ENCODE data around the gene SRPK2.
A peak's percentile ranks its signal among the peaks of the same experiment; 100 is the strongest.

SRPK2 gene

GRCh38 chr7:105139381-105139780 lies 249.3 kb downstream of the SRPK2 start:
- FAIRE-seq, result no peak
- no peak for DNase-seq (ENCODE audit: low spot score)

DNA sequence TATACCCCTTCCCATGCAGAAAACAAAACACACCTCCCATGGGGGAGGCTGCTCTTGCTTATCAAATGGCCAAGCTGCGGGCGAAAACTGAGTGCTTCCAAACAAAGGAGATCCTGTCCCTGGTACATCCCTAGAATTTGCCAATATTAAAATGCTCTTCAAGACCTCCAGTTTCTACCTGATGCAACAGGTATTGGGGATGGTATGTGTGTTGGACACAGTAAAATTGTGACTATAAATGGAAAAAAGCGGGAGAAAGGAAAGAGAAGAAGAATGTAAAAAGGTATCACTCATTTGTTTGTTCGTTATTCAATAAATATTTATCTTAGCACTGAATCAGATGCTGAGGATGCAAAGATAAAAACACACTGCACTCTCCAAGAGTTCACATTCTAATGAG lies 250.8 kb downstream of the SRPK2 start:
- DNase-seq (ENCODE audit: low spot score) (no peak), FAIRE-seq (no peak)

DNA sequence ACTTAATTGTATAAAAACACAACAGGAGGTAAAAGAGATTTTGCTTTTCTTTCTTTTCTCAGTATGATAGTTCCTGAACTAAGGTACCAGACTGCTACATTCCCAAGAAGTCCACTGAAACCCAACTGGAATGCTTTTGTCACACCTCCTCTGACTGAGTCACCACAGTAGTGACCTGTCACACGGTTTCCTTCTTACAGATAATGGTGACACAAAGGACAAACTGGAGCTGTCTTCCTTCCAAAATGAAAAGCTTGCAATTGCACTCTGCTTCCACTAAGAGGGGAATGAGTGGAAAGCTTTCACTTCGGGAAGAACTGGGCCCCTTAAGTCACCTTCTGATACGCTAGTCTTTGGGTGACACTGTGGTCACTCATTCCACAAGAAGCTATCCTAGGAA lies 252.5 kb downstream of the SRPK2 start:
- no peak for FAIRE-seq
- DNase-seq (ENCODE audit: low spot score), result peak; percentile 50

DNA sequence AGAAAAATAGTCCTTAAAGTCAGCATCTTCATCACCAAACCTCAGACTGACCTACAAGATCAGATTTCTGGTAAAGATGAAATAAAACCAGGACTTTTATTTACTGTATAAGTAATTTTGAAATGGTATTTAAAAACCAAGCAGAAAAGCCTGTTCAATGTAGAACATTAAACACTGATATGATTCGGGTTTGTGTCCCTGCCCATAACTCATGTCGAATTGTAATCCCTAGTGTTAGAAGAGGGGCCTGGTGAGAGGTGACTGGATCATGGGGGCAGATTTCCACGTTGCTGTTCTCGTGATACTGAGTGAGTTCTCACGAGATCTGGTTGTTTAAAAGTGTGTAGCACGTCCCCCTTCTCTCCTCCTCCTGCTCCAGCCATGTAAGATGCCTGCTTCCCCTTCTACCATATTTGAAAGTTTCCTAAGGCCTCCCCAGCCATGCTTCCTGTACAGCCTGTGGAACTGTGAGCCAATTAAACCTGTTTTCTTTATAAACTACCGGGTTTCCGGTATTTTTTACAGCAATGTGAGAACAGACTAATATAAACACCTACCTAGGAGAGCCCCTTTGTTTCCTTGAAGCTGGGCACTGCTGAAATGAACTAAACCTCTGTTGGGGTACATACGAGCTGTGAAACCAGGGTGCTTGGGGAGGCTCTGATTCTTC lies 254.6 kb downstream of the SRPK2 start:
- no peak for DNase-seq (ENCODE audit: low spot score)
- no peak for FAIRE-seq

DNA sequence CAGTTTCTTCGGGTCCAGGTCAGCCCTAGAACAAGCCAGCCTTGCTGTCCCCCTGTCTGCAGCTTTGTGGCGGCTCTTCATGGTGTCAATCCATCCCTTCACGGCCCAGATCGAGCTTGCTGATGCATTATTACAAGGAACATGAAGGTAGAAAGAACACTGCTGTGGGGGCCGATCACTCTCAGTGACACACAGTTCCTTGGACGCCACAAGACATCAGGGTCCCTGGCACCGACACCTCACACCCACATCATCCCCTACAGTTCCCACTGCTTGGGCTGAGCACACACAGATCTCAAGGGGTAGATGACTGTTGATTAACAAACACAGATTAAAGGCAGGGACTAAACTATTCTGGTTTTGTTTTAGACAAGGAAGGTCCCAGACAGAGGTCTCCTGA lies 255.4 kb downstream of the SRPK2 start:
- no peak for FAIRE-seq
- no peak for DNase-seq (ENCODE audit: low spot score)

DNA sequence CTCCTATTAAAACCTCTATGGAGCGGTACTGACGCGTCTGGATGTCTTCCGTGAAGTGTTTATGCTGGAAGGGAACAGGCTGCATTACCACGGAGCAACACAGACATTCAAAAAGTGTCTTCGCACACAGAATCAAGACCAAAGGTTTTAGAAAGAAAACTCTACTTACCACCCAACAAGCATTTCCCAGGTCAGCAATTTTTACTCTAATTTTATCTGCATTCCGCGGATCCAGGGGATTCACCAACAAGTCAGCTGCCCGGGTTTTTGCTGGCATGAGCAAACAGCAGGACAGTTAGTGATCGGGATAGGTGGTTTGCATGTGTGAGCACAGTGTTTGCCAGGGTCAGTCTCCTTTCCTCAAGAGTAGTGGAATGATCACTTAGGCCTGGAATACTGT lies 255.9 kb downstream of the SRPK2 start:
- DNase-seq (ENCODE audit: low spot score) (no peak), FAIRE-seq (no peak)

GRCh38 chr7:105132335-105132734 lies 256.4 kb downstream of the SRPK2 start:
- DNase-seq (ENCODE audit: low spot score), result no peak
- no peak for FAIRE-seq

- FAIRE-seq (no peak), DNase-seq (ENCODE audit: low spot score) (no peak)
Measured at GRCh38 chr7:105131890-105132289, 256.8 kb downstream of the SRPK2 start.

- no peak for FAIRE-seq
- DNase-seq (ENCODE audit: low spot score), result no peak
Measured at GRCh38 chr7:105131033-105131656, 257.6 kb downstream of the SRPK2 start.

- no peak for FAIRE-seq
- no peak for DNase-seq (ENCODE audit: low spot score)
Measured at GRCh38 chr7:105130580-105130979, 258.1 kb downstream of the SRPK2 start.

- FAIRE-seq, result no peak
Measured at GRCh38 chr7:105130048-105130447, 258.7 kb downstream of the SRPK2 start.

DNA sequence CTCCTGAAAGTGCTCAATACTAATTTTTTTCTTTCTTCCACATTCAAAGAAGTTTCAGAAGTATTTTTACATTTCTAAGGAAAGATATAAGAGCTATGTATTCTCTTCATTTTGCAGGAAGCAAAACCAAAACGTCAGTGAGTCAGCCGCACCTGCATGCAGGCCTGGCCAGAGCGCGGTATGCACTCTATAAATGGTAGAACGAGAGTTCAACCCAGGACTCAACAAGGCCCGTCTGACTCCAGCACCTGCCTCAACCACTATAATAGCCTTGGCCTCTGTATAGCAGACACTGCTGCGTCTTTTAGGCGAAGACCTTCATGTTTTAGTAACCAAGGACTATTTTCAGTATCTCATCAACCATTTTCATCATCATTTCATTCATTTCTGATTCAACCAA lies 261.5 kb downstream of the SRPK2 start:
- DNase-seq (ENCODE audit: low spot score), result no peak
- FAIRE-seq, result no peak

More at GRCh38 chr7:105130048-105130447, 258.7 kb downstream of the SRPK2 start:
- no peak for DNase-seq (ENCODE audit: low spot score)

GRCh38 chr7:105126436-105126975 lies 262.2 kb downstream of the SRPK2 start:
- FAIRE-seq, result no peak
- DNase-seq (ENCODE audit: low spot score), result no peak

DNA sequence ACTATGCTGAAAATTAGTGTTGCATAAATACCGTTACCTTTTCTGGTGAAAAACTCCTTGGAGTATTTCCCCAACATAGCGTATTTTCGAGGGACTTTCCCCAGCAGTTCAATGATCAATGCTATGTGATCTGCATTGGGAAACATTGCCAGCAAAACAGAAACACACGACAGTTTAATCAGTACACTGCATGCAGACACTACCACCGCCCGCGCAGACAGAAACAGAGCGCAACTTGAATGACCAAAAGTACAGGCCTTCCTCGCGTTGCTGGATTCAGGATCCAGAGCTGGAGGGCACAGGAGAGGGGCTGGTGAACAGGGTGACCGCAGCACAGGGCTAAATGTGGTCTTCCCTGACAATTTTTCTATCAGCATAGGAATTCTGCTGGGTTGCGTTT lies 263.0 kb downstream of the SRPK2 start:
- FAIRE-seq (no peak), DNase-seq (ENCODE audit: low spot score) (no peak)

- FAIRE-seq, result no peak
Measured at GRCh38 chr7:105122619-105123018, 266.1 kb downstream of the SRPK2 start.

GRCh38 chr7:105118612-105119600 lies 269.8 kb downstream of the SRPK2 start:
- DNase-seq (ENCODE audit: low spot score) (no peak), FAIRE-seq (no peak)

More at GRCh38 chr7:105122619-105123018, 266.1 kb downstream of the SRPK2 start:
- no peak for DNase-seq (ENCODE audit: low spot score)

- FAIRE-seq, result no peak
- DNase-seq (ENCODE audit: low spot score), result no peak
Measured at GRCh38 chr7:105112440-105113418, 276.0 kb downstream of the SRPK2 start.

DNA sequence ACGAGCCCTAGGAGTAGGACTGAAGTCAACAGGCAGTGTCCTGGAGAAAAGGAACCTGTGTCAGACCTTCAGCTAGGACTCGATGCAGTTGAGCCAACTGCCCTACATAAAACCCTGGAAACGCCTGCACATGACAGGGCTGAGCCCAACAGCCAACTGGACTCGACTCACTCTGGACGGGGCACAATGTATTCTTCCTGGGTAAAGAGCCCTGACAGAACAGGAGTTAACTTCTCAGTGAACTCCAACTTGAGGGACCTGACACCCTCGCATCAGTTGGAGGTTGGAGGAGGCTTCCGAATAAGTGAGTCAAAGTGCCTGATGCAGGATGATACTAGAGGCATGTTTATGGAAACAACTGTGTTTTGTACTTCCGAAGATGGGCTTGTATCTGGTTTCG lies 281.3 kb downstream of the SRPK2 start:
- no peak for DNase-seq (ENCODE audit: low spot score)
- no peak for FAIRE-seq

DNA sequence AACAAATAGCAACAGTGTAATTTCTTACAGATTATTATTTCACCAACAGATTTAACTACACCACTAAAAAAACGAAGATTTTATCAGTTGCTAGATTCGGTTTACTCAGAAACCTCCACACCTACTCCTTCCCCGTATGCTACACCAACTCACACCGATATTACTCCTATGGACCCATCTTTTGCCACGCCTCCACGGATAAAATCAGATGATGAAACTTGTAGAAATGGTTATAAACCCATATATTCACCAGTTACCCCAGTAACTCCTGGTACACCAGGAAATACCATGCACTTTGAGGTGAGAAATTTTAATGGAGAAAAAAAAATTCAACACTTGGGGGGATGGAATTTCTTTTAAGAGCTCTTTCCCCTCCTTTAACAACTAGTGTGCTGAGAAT lies 282.2 kb downstream of the SRPK2 start:
- DNase-seq (ENCODE audit: low spot score), result no peak
- FAIRE-seq, result no peak

DNA sequence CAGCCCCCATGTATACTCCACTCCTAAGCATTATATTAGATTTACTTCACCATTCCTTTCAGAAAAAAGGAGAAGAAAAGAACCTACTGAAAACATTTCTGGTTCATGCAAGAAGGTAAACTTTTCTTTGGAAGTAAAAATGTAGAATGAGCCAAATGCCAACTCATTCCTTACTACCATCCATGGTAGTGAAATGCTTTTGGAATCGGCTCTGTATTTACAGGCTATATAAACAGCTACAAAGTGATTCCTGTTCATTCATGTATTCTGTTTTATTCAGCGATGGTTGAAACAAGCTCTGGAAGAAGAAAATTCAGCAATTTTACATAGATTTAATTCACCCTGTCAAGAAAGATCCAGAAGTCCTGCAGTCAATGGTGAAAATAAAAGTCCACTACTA lies 283.1 kb downstream of the SRPK2 start:
- FAIRE-seq (no peak), DNase-seq (ENCODE audit: low spot score) (no peak)
